BLaER1 (cell line): ENCODE measurements around the gene GJB1.
"Not testable (repeated sequence)": the region's sequence is repeated elsewhere in the genome, so short reads cannot be mapped to it uniquely, and the experiment has no call there.

Experiments
- H3K27ac ChIP-seq: shearing (Covaris generic); formaldehyde crosslinking; 2 replicates; pipeline ENCODE4 v1.8.1; 2022
- H3K27me3 ChIP-seq: shearing (Covaris generic); formaldehyde crosslinking; 2 replicates; pipeline ENCODE4 v1.8.1; 2022
- H3K36me3 ChIP-seq: shearing (Covaris generic); formaldehyde crosslinking; 2 replicates; pipeline ENCODE4 v1.8.1; 2022
- H3K4me1 ChIP-seq: shearing (Covaris generic); formaldehyde crosslinking; 2 replicates; pipeline ENCODE4 v1.8.1; 2022
- H3K4me2 ChIP-seq: shearing (Covaris generic); formaldehyde crosslinking; 2 replicates; pipeline ENCODE4 v1.8.1; 2022
- H3K4me3 ChIP-seq: shearing (Covaris generic); formaldehyde crosslinking; 2 replicates; pipeline ENCODE4 v1.8.1; 2022
- H3K9ac ChIP-seq: shearing (Covaris generic); formaldehyde crosslinking; 2 replicates; pipeline ENCODE4 v1.8.1; 2022
- H3K9me3 ChIP-seq: shearing (Covaris generic); formaldehyde crosslinking; 2 replicates; pipeline ENCODE4 v1.8.1; 2022
- H4K20me1 ChIP-seq: shearing (Covaris generic); formaldehyde crosslinking; 2 replicates; pipeline ENCODE4 v1.8.1; 2022
- Cebpa-rat ChIP-seq: shearing (Covaris generic); IDR thresholded peaks from 2 replicates; pipeline ENCODE4 v1.8.1; 2022

The GJB1 gene

DNA sequence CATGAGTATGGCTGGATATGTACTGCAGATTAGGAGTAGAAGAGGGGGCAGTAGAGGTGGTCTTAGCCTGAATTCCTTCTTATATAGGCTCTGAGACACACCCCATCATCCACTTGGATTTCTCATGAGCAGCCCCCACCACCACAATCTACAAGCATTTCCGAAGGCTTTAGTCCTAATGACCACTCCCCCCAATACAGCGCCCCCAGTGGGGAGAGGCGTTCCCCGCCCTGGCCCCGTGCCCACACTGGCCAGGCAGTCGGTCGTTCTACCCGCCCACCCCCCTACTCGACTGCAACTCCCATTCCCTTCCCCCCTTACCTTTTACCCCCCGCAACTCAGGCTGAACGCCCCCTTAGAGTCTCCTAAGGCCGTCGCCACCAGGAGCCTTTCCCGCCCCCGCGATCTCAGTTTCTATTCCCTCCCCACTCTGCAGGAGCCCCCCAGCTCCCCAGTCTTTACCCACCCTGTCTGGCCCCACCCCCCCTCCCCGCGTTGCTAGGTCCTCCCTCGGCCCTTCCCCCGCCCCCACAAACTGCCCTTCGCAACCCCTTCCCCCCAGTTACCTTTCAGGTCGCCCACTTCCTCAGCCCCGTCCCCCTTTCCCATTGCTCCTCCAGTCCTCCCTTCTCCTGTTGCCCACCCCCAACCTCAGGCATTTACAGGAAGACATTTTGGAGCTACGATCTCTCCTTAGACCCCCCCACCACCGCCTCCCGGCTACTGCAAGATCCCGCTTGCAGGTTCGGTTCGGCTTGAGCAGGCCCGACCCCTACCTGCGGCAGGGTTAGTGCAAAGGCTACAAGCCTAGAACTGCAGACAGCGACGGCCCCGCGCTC, 30.4 kb downstream of the GJB1 start:
- H4K20me1 ChIP-seq, result peaks cover 34% of the 10 kb centered on the region; the same call in 1 of the 2 replicates
- H3K9ac ChIP-seq, result peak overlapping the region; percentile 82
- no peak for TF ChIP-seq Cebpa-rat
- peaks cover 25% of the 10 kb centered on the region for H3K36me3 ChIP-seq
- H3K27me3 ChIP-seq, result peaks cover 57% of the 10 kb centered on the region
- H3K27ac ChIP-seq, result peak overlapping the region; percentile 82
- no peaks in the 10 kb centered on the region for H3K9me3 ChIP-seq
- H3K4me1 ChIP-seq, result peaks cover 30% of the 10 kb centered on the region
- H3K4me2 ChIP-seq, result peak overlapping the region; percentile 86
- H3K4me3 ChIP-seq, result peak overlapping the region; percentile 73

DNA sequence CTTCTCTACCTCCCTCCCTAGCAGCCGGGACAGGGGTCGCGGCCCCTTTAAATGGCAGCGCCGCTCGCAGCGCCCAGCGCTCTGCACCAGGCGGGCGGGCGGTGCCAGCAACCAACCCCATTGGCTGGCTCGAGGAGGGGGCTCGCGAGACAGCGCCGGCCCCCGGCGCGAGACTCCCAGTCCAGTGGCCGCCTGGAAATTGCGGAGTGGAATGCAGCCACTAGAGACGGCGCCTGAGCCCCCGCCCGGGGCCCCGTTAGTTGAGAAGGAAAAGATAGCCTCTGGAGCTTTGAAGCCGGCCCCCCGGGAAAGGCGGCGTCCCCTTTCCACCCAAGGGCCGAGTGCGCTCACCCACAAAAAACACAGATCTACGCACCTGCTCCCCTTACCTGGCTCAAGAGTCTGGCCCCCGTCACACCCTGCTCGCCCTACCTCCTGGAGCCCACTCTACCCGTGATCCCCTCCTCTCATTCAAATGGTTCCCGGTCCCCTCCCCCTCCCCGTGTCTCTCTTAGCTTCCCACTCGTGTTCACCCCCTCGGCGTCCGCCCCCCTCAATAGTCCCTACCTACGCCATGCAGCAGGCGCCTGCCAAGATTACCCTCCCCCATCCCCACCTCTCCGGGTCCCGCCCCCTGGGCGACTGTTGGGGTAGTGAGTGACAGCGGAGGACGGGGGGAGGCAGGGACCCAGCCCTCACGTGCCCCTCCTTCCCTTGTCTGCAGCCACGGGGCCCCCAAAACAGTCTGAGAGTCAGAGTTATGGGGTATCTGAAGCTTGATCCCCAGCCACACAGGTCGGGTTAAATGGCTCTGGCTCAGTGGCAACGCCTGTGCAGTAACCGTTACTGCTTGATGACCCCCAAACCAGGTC, 31.3 kb downstream of the GJB1 start, which contains the start of gene ZMYM3:
TSS of gene ZMYM3 (minus strand) at position 49 of the 872 bp plus-strand sequence. CDS start 885 bp downstream, outside the sequence.
- Histone ChIP-seq H3K27me3 (peaks cover 50% of the 10 kb centered on the region), H3K36me3 (peaks cover 17% of the 10 kb centered on the region), H3K4me2 (peak within 1 kb of the TSS; percentile 86), H3K27ac (peak within 1 kb of the TSS; percentile 82), H4K20me1 (peaks cover 33% of the 10 kb centered on the region; the same call in 1 of the 2 replicates), H3K4me3 (peak within 1 kb of the TSS; percentile 73), H3K9me3 (no peaks in the 10 kb centered on the region), H3K4me1 (peaks cover 30% of the 10 kb centered on the region), H3K9ac (peak within 1 kb of the TSS; percentile 82)
- TF ChIP-seq Cebpa-rat, result no peak

- H3K27ac ChIP-seq, result no peak overlapping the region
- H3K9ac ChIP-seq, result no peak overlapping the region; the same call in 1 of the 2 replicates
- peaks cover 33% of the 10 kb centered on the region for H3K27me3 ChIP-seq
- peak overlapping the region; percentile 81 for H3K4me2 ChIP-seq
- no peak overlapping the region for H3K4me3 ChIP-seq
- H3K9me3 ChIP-seq, result no peaks in the 10 kb centered on the region
- no peaks in the 10 kb centered on the region for H3K36me3 ChIP-seq
- peaks cover 28% of the 10 kb centered on the region for H3K4me1 ChIP-seq
- peaks cover 16% of the 10 kb centered on the region; the same call in 1 of the 2 replicates for H4K20me1 ChIP-seq
- TF ChIP-seq Cebpa-rat, result no peak
Observed at GRCh38 chrX:71256051-71256450, 33.0 kb downstream of the GJB1 start.

- Histone ChIP-seq H3K27me3 (peaks cover 27% of the 10 kb centered on the region), H3K4me2 (no peak overlapping the region), H3K4me3 (no peak overlapping the region), H3K9me3 (no peaks in the 10 kb centered on the region), H3K27ac (no peak overlapping the region), H3K36me3 (no peaks in the 10 kb centered on the region), H3K9ac (no peak overlapping the region), H3K4me1 (peaks cover 20% of the 10 kb centered on the region), H4K20me1 (peaks cover 9% of the 10 kb centered on the region; the same call in 1 of the 2 replicates)
- TF ChIP-seq Cebpa-rat, result no peak
Observed at GRCh38 chrX:71256856-71257255, 33.8 kb downstream of the GJB1 start.

DNA sequence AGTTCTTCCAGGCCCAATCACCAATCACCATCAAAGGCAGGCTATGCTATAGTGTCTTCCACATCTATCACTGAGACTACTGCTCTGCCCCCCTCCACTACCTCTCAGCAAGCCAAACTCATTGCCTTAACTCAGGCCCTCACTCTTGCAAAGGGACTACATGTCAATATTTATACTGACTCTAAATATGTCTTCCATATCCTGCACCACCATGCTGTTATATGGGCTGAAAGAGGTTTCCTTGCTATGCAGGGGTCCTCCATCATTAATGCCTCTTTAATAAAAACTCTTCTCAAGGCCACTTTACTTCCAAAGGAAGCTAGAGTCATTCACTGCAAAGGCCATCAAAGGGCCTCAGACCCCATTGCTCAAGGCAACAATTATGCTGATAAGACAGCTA, 45.6 kb downstream of the GJB1 start:
- H3K4me3 ChIP-seq, H3K4me1 ChIP-seq, H3K27me3 ChIP-seq, H3K27ac ChIP-seq, H3K36me3 ChIP-seq, H3K4me2 ChIP-seq, H3K9ac ChIP-seq, H4K20me1 ChIP-seq: not testable (repeated sequence)
- H3K9me3 ChIP-seq, result peaks cover 39% of the 10 kb centered on the region

- no peaks in the 10 kb centered on the region for H3K4me1 ChIP-seq
- no peaks in the 10 kb centered on the region for H4K20me1 ChIP-seq
- H3K36me3 ChIP-seq, result no peaks in the 10 kb centered on the region
- 0 out of 2 replicates have a peak, but pooled peaks cover 3% of the 10 kb centered on the region for H3K27me3 ChIP-seq
- H3K9ac ChIP-seq, result no peak overlapping the region
- H3K27ac ChIP-seq, result no peak overlapping the region
- peaks cover 39% of the 10 kb centered on the region for H3K9me3 ChIP-seq
- no peak for TF ChIP-seq Cebpa-rat
- no peak overlapping the region for H3K4me2 ChIP-seq
- no peak overlapping the region for H3K4me3 ChIP-seq
Observed at GRCh38 chrX:71269801-71270395, 46.9 kb downstream of the GJB1 start.

GRCh38 chrX:71272313-71272712, 49.3 kb downstream of the GJB1 start:
- not testable (repeated sequence) for H3K9ac ChIP-seq, H3K4me3 ChIP-seq, H3K36me3 ChIP-seq, H3K4me1 ChIP-seq, H3K27me3 ChIP-seq, H4K20me1 ChIP-seq, H3K4me2 ChIP-seq, H3K27ac ChIP-seq
- H3K9me3 ChIP-seq, result peaks cover 40% of the 10 kb centered on the region
